Purkinje cell (primary cell): Measurements from ENCODE around the gene OR2T34. TPM values are rescaled to one million over a fixed set of nuclear protein-coding genes. Genes with fewer than 3 reads are reported as not detected.

Experiments used
- polyA plus RNA-seq: library from polyadenylated mRNA; unstranded; fragments of >200 nt; fragmentation: Nextera tagmentation; gene quantifications from 2 replicates; pipeline ENCODE4 v1.2.1, GENCODE V29; 2014

The OR2T34 gene, protein sequence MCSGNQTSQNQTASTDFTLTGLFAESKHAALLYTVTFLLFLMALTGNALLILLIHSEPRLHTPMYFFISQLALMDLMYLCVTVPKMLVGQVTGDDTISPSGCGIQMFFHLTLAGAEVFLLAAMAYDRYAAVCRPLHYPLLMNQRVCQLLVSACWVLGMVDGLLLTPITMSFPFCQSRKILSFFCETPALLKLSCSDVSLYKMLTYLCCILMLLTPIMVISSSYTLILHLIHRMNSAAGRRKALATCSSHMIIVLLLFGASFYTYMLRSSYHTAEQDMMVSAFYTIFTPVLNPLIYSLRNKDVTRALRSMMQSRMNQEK
- not detected in 2 replicates for polyA plus RNA-seq

DNA sequence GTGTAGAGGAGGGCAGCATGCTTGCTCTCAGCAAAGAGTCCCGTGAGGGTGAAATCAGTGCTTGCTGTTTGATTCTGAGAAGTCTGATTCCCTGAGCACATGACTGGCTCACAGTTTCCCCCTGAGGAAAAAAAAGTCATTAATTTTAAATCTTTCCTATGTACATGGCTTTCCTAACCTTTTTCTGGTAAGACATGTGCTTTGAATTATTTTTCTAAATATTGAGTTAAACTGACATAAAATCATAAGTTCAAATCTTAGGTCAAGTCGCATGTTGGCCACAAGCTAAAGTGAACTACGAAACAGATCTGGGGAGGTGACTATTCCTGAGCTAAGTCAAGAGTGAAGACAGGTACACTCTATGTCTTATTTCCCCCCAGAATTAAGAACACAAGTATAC is at the start of gene OR2T34:
TSS of gene OR2T34 (minus strand) at position 101 of the 400 bp plus-strand sequence. CDS start at position 101, 0 bp downstream.

DNA sequence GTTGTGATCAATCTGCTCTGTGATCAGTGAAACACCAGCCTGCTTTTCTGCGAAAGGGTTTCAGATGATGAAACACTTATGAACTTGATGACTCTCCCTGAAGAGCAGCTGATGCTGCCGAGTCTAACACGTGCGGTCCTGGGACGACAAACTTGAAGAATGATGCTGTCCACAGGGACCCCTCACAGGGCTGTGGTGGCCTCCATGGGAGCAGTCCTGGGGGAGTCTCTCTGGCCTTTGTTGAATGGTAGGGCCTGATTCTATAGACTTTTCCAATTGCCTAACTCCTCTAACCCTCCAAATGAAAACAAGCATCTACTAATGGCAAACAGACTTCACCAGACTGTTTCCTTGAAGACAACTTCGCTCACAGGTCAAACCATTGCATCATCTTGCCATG is 23.0 kb upstream of the OR2T34 start, which contains the start of gene OR2T10:
TSS of gene OR2T10 (minus strand) at position 112 of the 400 bp plus-strand sequence. CDS start 3,932 bp downstream, outside the sequence.

GRCh38 chr1:248562672-248563071 is 11.9 kb downstream of the OR2T34 start, which contains the start of gene OR2T29:
Gene OR2T29, minus strand, starts transcription at chr1:248562772. Its CDS starts 3,281 bp downstream, at chr1:248559491.

Other genes with a start within 250 kb of the OR2T34 start
- gene OR14C36, start 226.0 kb downstream of the OR2T34 start, polyA plus RNA-seq: not detected in 2 replicates
- gene OR2T4, start 213.1 kb downstream of the OR2T34 start, polyA plus RNA-seq: not detected in 2 replicates
- not detected in 2 replicates for gene OR2T6, start 199.0 kb downstream of the OR2T34 start, polyA plus RNA-seq
- not detected in 2 replicates for gene OR2T1, start 171.7 kb downstream of the OR2T34 start, polyA plus RNA-seq
- gene OR2T2, start 129.1 kb downstream of the OR2T34 start, polyA plus RNA-seq: not detected in 2 replicates
- gene OR2T3, start 101.4 kb downstream of the OR2T34 start, polyA plus RNA-seq: not detected in 2 replicates
- gene OR2T5, start 86.2 kb downstream of the OR2T34 start, polyA plus RNA-seq: not detected in 2 replicates
- gene OR2G6, start 66.7 kb downstream of the OR2T34 start, polyA plus RNA-seq: not detected in 2 replicates
- not detected in 2 replicates for gene OR2T29, start 12.0 kb downstream of the OR2T34 start, polyA plus RNA-seq
- not detected in 2 replicates for gene OR2T10, start 22.9 kb upstream of the OR2T34 start, polyA plus RNA-seq
- not detected in 2 replicates for gene OR2T11, start 60.3 kb upstream of the OR2T34 start, polyA plus RNA-seq
- gene OR2T35, start 70.5 kb upstream of the OR2T34 start, polyA plus RNA-seq: not detected in 2 replicates
- gene OR2T27, start 80.8 kb upstream of the OR2T34 start, polyA plus RNA-seq: not detected in 2 replicates
- 0.63 and 3.8 TPM in 2 replicates for gene OR14I1, start 128.0 kb upstream of the OR2T34 start, polyA plus RNA-seq
- gene LYPD8, start 181.0 kb upstream of the OR2T34 start, polyA plus RNA-seq: 3.4 and 6.6 TPM in 2 replicates